PC-3 (cell line): ENCODE measurements around the gene CEP170.

Source experiments
- CTCF ChIP-seq: fragments of 300-600 bp; sonication (generic); conservative IDR thresholded peaks from 2 replicates; pipeline ENCODE4 v1.5.1; 2017; ENCODE audit warnings: antibody characterized with exemption, low read depth, mild to moderate bottlenecking, low read length
- EZH2 ChIP-seq: fragments of 300-600 bp; sonication (generic); IDR thresholded peaks from one replicate; pipeline ENCODE4 v1.6.1; 2017; ENCODE audit warnings: antibody characterized with exemption, mild to moderate bottlenecking, low read length; ENCODE audit not compliant: unreplicated experiment
- EZH2phosphoT487 ChIP-seq: fragments of 300-600 bp; sonication (generic); IDR thresholded peaks from 2 replicates; pipeline ENCODE4 v1.6.1; 2018; ENCODE audit warnings: mild to moderate bottlenecking, antibody characterized with exemption, low read length, borderline replicate concordance

- TF ChIP-seq CTCF, result no peak
- no peak for TF ChIP-seq EZH2
- TF ChIP-seq EZH2phosphoT487, result no peak
Measured at GRCh38 chr1:243280571-243281129, 25.6 kb upstream of the CEP170 start.
